ENCODE data around the gene CCDC63.

DNA sequence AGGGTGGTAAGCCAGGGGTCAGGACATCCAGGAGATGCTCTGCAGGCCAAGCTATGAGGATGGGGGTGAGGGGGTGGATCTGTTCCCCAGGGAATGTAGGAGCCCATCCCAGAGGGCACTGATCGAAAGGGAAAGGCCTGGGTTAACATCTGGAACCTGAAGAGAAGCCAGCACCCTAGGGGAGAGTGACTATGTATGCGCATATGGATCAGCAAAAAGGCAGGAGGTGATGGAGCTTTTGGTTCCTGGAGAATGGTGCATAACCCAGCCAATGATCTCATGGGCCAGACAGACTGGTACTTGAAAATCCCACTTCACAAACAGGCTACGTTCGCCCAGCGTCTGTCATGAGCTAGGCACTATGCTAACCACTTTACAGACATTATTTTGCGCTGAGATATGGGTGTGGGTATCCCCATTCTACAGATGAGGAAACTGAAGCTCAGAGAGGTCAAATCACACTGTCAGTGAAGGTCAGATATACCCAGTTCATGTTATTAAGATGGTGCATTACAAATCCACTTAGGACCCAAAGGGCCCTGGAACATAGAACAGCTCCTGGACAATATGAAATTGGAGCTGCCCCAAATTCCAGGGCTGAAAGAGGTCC is 1.6 kb downstream of the CCDC63 start:
- TF ChIP-seq, protein P1, sequence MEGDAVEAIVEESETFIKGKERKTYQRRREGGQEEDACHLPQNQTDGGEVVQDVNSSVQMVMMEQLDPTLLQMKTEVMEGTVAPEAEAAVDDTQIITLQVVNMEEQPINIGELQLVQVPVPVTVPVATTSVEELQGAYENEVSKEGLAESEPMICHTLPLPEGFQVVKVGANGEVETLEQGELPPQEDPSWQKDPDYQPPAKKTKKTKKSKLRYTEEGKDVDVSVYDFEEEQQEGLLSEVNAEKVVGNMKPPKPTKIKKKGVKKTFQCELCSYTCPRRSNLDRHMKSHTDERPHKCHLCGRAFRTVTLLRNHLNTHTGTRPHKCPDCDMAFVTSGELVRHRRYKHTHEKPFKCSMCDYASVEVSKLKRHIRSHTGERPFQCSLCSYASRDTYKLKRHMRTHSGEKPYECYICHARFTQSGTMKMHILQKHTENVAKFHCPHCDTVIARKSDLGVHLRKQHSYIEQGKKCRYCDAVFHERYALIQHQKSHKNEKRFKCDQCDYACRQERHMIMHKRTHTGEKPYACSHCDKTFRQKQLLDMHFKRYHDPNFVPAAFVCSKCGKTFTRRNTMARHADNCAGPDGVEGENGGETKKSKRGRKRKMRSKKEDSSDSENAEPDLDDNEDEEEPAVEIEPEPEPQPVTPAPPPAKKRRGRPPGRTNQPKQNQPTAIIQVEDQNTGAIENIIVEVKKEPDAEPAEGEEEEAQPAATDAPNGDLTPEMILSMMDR (conservative IDR thresholded peaks at IDR 0.05): no peak
- no peak for TF ChIP-seq ZFX (IDR thresholded peaks at IDR 0.05)

All from C4-2B (cell line).